Endothelial cell of umbilical vein (primary cell): ENCODE measurements around the gene DNAL1. TPM values are rescaled to one million over a fixed set of nuclear protein-coding genes. Genes with fewer than 3 reads are reported as not detected.

ENCODE experiments used
- BruUV-seq: library from RNA; stranded (reverse); fragments of 400-500 nt; replicated peaks from 2 replicates; lab custom pipeline; 2021; lab: Mats Ljungman, UMichigan
- CTCF ChIA-PET: fragments of 300-600, 350-600 bp; sonication (Branson Sonifier 250); formaldehyde crosslinking; loops from one replicate; lab custom pipeline; 2021; ENCODE audit warnings: antibody characterized with exemption, inconsistent platforms; lab: Charles Lee
- POLR2A ChIA-PET: fragments of 300-600, 350-600 bp; sonication (Branson Sonifier 250); formaldehyde crosslinking; loops from one replicate; lab custom pipeline; 2021; ENCODE audit warnings: antibody characterized with exemption, inconsistent platforms; lab: Charles Lee
- DNase-seq: peaks from one replicate; pipeline ENCODE4 v3.0.0-alpha.2; 2011; ENCODE audit warnings: low read depth, low spot score
- FAIRE-seq: peaks from 2 replicates; lab custom pipeline; 2011; peaks lifted over from hg19 to GRCh38; lab: Jason Lieb, UNC
- H2AFZ ChIP-seq: 2 replicates; pipeline ENCODE4 v1.6.0; 2012; ENCODE audit warnings: low read depth, low read length, control low read depth, inconsistent platforms
- H3K27ac ChIP-seq: 2 replicates; pipeline ENCODE4 v1.5.1; 2011; ENCODE audit warnings: low read depth, mild to moderate bottlenecking, control low read depth, low read length, moderate library complexity; ENCODE audit not compliant: insufficient read depth
- H3K27me3 ChIP-seq, 2 experiments: 2 replicates each; pipeline versions ENCODE4 v1.6.0 to v1.6.1; 2011; ENCODE audit warnings: low read length in 2 of 2, mixed read lengths in 1 of 2; ENCODE audit not compliant: control insufficient read depth in 2 of 2, insufficient read depth in 2 of 2
- H3K36me3 ChIP-seq, 2 experiments: 2 replicates in 1 of 2; 3 replicates in 1 of 2; pipeline ENCODE4 v1.5.1; 2011; ENCODE audit warnings: low read length in 2 of 2, mild to moderate bottlenecking in 1 of 2, moderate library complexity in 1 of 2; ENCODE audit not compliant: control insufficient read depth in 2 of 2, insufficient read depth in 2 of 2; ENCODE audit errors: extremely low read depth in 1 of 2
- H3K4me1 ChIP-seq: 3 replicates; pipeline ENCODE4 v1.5.1; 2011; ENCODE audit warnings: mild to moderate bottlenecking, low read length; ENCODE audit not compliant: control insufficient read depth, insufficient read depth; ENCODE audit errors: extremely low read depth
- H3K4me2 ChIP-seq: 2 replicates; pipeline ENCODE4 v1.6.1; 2011; ENCODE audit warnings: low read length, control low read depth, mixed read lengths; ENCODE audit not compliant: insufficient read depth
- H3K4me3 ChIP-seq, 3 experiments: fragments of 200-600 bp in 1 of 3; sonication (generic), shearing (Covaris generic) in 1 of 3; replicated peaks in 1 of 3; 2 replicates each; pipeline ENCODE4 v1.5.1; 2011 to 2016; ENCODE audit warnings: control low read depth in 3 of 3, low read length in 3 of 3, mild to moderate bottlenecking in 2 of 3, inconsistent platforms in 1 of 3, low read depth in 1 of 3, moderate library complexity in 1 of 3; ENCODE audit not compliant: insufficient read depth in 1 of 3
- H3K79me2 ChIP-seq: 2 replicates; pipeline ENCODE4 v1.6.0; 2012; ENCODE audit warnings: low read length, inconsistent platforms; ENCODE audit not compliant: control insufficient read depth, insufficient read depth
- H3K9ac ChIP-seq: replicated peaks from 2 replicates; pipeline ENCODE3; 2011; ENCODE audit warnings: low read length, control low read depth; ENCODE audit not compliant: insufficient read depth; ENCODE audit errors: extremely low read depth
- H3K9me1 ChIP-seq: replicated peaks from 3 replicates; pipeline ENCODE4 v1.6.0; 2011; ENCODE audit warnings: mild to moderate bottlenecking, low read length; ENCODE audit not compliant: control insufficient read depth, insufficient read depth; ENCODE audit errors: extremely low read depth
- H3K9me3 ChIP-seq: replicated peaks from 2 replicates; pipeline ENCODE4 v1.5.1; 2012; ENCODE audit warnings: low read length, inconsistent platforms; ENCODE audit not compliant: control insufficient read depth, insufficient read depth
- H4K20me1 ChIP-seq: replicated peaks from 2 replicates; pipeline ENCODE3; 2011; ENCODE audit warnings: mild to moderate bottlenecking, low read length; ENCODE audit not compliant: control insufficient read depth, insufficient read depth; ENCODE audit errors: extremely low read depth
- CTCF ChIP-seq, 2 donors: IDR thresholded peaks; 1 replicate in 1 of 2; 2 replicates in 1 of 2; pipeline ENCODE4 v1.5.1; 2011; ENCODE audit warnings: low read length in 2 of 2, mild to moderate bottlenecking in 2 of 2, moderate library complexity in 2 of 2, control low read depth in 1 of 2, inconsistent platforms in 1 of 2, low read depth in 1 of 2; ENCODE audit not compliant: insufficient read depth in 1 of 2; ENCODE audit errors: extremely low read depth in 1 of 2
- FOS ChIP-seq: IDR thresholded peaks from 2 replicates; pipeline ENCODE4 v1.6.1; 2011; ENCODE audit warnings: mild to moderate bottlenecking, low read length, moderate library complexity, borderline replicate concordance; ENCODE audit not compliant: insufficient read depth
- GATA2 ChIP-seq: IDR thresholded peaks from 2 replicates; pipeline ENCODE4 v1.7.0; 2011; ENCODE audit warnings: low read depth, mild to moderate bottlenecking, moderate library complexity, mixed read lengths, low read length; ENCODE audit not compliant: insufficient read length, insufficient read depth
- MAX ChIP-seq: IDR thresholded peaks from 2 replicates; pipeline ENCODE4 v1.6.1; 2011; ENCODE audit not compliant: insufficient read depth, insufficient read length
- POLR2A ChIP-seq: IDR thresholded peaks from 2 replicates; pipeline ENCODE4 v1.6.1; 2012; ENCODE audit warnings: low read depth, mild to moderate bottlenecking, control low read depth, low read length
- POLR2AphosphoS5 ChIP-seq: IDR thresholded peaks from 2 replicates; pipeline ENCODE4 v1.6.1; 2012; ENCODE audit warnings: low read depth, mild to moderate bottlenecking, control low read depth, low read length, moderate library complexity; ENCODE audit not compliant: insufficient read depth
- dilution Hi-C: fragments of 300-500 bp; cut with MboI; formaldehyde crosslinking; loops from one replicate; pipeline ENCODE4 v1.15.0; 2019; ENCODE audit warnings: low sequenced_read_pairs; ENCODE audit not compliant: extremely low pct_ligation_motif_present
- intact Hi-C: fragments of 100-400 bp; cut with micrococcal nuclease; formaldehyde crosslinking; loops from one replicate; pipeline ENCODE4 v1.10.0; 2022
- polyA plus RNA-seq, 4 experiments: library from polyadenylated mRNA; depleted of rRNA in 3 of 4; stranded (reverse) in 3 of 4; unstranded in 1 of 4; fragments of >200 nt; gene quantifications; 2 replicates each; pipeline versions ENCODE4 v1.2.1 to v1.2.3, GENCODE V29; 2011 to 2012; ENCODE audit warnings: missing spikeins in 1 of 4
- total RNA-seq: library from RNA; stranded (reverse); gene quantifications from 2 replicates; pipeline ENCODE4 v1.2.3, GENCODE V29; 2021

The DNAL1 gene
- total and polyA plus RNA-seq, 2 donors (not counting 3 experiments of a cell fraction or from before 2014, with no cell fraction given), result 2.4 to 15.3 TPM

DNA sequence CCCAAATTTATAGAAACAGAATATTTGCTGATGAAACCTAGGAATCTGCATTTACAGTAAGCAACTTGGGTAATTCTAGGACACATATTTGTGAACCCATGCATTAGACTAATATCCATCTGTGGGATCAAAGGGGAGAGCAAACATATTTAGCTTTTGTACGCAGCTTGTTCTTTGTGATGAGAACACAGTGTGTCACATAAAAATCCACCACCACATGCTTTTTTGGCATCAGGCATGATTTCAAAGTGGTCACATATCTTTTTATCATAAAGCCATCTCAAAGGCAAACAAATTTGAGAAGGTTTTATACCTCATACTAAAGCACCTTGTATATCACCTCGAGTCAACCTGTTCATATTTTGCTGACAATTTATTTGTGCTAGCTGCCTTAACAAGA lies 15.7 kb downstream of the DNAL1 start:
- Histone ChIP-seq H3K36me3 (peaks cover 0 to 3% of the 10 kb centered on the region in 2 experiments), H3K4me2 (no peak overlapping the region), H3K9me1 (no peaks in the 10 kb centered on the region), H3K4me1 (peaks cover 6% of the 10 kb centered on the region), H3K27me3 (no peaks in the 10 kb centered on the region), H3K27ac (no peak overlapping the region), H3K9ac (no peak overlapping the region), H4K20me1 (no peaks in the 10 kb centered on the region), H2AFZ (no peak overlapping the region), H3K9me3 (no peaks in the 10 kb centered on the region), H3K79me2 (no peaks in the 10 kb centered on the region), H3K4me3 (no peak overlapping the region)
- ChIA-PET POLR2A (interaction anchor here (0.6 kb wide), 1 partner anchor 13 kb away, joined by 4 read pairs; no protein-coding TSS in a partner anchor), CTCF (interaction anchor here (0.8 to 1.5 kb wide), 2 partner anchors 140 to 152 kb away, joined by 3 read pairs; no protein-coding TSS in a partner anchor)
- dilution Hi-C loops, result no loop called here
- DNase-seq, result no peak
- TF ChIP-seq POLR2A (no peak), GATA2 (no peak), MAX (no peak), POLR2AphosphoS5 (no peak), CTCF (IDR thresholded peaks at IDR 0.05; ENCODE audit: extremely low read depth in 1 of 2, insufficient read depth in 1 of 2, low read depth in 1 of 2, low read length in 2 of 2) (no peak), FOS (no peak)
- intact Hi-C loops, result no loop called here
- no peak for FAIRE-seq
- no TSS peak for BruUV-seq
